ENCODE measurements around the gene ACER3.

DNA sequence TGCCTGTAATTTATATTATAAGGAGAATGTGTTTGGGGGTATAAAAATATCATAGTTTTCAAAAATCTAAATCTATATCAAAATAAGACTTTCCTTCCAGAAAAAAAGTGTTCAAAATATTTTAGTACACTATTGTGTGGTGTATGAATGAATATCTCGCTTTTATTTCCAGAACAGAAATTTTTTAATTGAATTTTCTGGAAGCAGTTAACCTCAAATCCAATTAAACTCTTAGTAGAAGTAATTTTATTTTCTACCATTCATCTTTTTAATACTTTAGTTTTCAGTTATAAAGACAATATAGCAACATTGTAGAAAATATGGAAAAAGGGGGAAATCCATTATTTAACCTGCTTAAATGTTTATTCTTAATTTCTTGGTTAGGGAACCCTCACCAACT is 58.7 kb downstream of the ACER3 start:
- TF ChIP-seq, protein P1, sequence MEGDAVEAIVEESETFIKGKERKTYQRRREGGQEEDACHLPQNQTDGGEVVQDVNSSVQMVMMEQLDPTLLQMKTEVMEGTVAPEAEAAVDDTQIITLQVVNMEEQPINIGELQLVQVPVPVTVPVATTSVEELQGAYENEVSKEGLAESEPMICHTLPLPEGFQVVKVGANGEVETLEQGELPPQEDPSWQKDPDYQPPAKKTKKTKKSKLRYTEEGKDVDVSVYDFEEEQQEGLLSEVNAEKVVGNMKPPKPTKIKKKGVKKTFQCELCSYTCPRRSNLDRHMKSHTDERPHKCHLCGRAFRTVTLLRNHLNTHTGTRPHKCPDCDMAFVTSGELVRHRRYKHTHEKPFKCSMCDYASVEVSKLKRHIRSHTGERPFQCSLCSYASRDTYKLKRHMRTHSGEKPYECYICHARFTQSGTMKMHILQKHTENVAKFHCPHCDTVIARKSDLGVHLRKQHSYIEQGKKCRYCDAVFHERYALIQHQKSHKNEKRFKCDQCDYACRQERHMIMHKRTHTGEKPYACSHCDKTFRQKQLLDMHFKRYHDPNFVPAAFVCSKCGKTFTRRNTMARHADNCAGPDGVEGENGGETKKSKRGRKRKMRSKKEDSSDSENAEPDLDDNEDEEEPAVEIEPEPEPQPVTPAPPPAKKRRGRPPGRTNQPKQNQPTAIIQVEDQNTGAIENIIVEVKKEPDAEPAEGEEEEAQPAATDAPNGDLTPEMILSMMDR (IDR thresholded peaks at IDR 0.05; ENCODE audit: insufficient read depth, low read depth, low read length): no peak
- TF ChIP-seq EZH2 (IDR thresholded peaks at IDR 0.05; ENCODE audit: insufficient read depth, low read length): no peak

Measured in astrocyte (in vitro differentiated cells and primary cell).